Measurements from ENCODE around the gene TARS1. TPM values are rescaled to one million over a fixed set of nuclear protein-coding genes. Genes with fewer than 3 reads are reported as not detected.

Gene TARS1
- total RNA-seq, 4 donors from 2014 or later = 42.1 to 128 (median 99.1) TPM

DNA sequence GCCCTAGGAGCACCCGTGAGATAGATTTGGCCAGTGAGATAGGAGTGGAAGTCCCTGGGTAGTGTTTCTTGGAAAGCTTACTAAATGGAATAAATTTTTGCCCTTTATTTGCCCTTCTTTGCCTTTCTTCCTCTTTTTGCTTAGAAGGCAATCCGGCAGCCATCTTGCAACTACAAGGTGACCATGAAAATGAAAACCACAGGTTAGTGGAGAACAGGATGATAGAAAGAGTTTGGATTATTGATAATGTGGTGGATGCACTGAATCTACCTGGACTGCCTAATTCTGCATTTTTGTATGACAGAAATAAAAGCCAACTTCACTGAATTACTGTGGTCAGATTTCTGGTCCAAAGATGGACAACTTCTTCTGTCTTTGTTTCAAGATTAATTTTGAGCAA lies 33.2 kb downstream of the TARS1 start:
- no peak for ATAC-seq (ENCODE audit: low FRiP score)
- DNase-seq (ENCODE audit: low spot score) = no peak
- TF ChIP-seq CTCF (IDR thresholded peaks at IDR 0.05) = no peak

DNA sequence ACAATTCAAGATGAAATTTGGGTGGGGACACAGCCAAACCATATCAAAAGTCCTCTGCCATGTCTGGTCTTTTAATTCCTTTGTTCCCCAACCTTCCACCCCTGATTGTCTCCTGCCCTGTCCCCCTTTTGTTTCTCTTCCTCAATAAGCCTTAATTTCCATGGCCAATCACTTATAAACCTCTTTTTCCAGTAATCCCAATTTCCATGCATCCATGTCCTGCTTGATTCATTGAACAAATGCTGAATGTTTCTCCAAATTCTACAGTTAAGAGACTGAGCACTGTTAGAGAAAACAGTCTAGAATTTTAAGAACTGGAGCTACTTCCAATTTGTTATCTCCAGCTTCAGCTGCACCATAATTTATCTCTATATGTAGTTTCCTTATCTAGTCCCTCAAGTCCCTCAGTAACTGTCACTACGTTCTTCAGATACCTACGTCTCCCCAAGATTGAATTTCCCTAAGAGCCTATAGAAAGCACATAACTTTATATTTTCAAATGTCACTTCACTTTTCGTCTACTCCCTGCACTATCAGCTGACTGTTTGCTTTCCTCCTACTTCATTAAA lies 34.2 kb downstream of the TARS1 start:
- no peak for TF ChIP-seq CTCF (IDR thresholded peaks at IDR 0.05)
- no peak for ATAC-seq (ENCODE audit: low FRiP score)
- no peak for DNase-seq (ENCODE audit: low spot score)

GRCh38 chr5:33475706-33476105 lies 34.9 kb downstream of the TARS1 start:
- ATAC-seq (ENCODE audit: low FRiP score) = no peak

GRCh38 chr5:33476992-33477391 lies 36.2 kb downstream of the TARS1 start:
- ATAC-seq (ENCODE audit: low FRiP score) = no peak
- no peak for DNase-seq (ENCODE audit: low spot score)

More at GRCh38 chr5:33475706-33476105, 34.9 kb downstream of the TARS1 start:
- no peak for TF ChIP-seq CTCF (IDR thresholded peaks at IDR 0.05)
- DNase-seq (ENCODE audit: low spot score) = no peak

GRCh38 chr5:33477816-33478215 lies 37.1 kb downstream of the TARS1 start:
- no peak for ATAC-seq (ENCODE audit: low FRiP score)
- DNase-seq (ENCODE audit: low spot score) = no peak
- no peak for TF ChIP-seq CTCF (IDR thresholded peaks at IDR 0.05)

More at GRCh38 chr5:33476992-33477391, 36.2 kb downstream of the TARS1 start:
- no peak for TF ChIP-seq CTCF (IDR thresholded peaks at IDR 0.05)

- no peak for DNase-seq (ENCODE audit: low spot score)
- no peak for TF ChIP-seq CTCF (IDR thresholded peaks at IDR 0.05)
- ATAC-seq (ENCODE audit: low FRiP score) = no peak
Observed at GRCh38 chr5:33479311-33479710, 38.5 kb downstream of the TARS1 start.

GRCh38 chr5:33480876-33481275 lies 40.1 kb downstream of the TARS1 start:
- no peak for DNase-seq (ENCODE audit: low spot score)
- TF ChIP-seq CTCF (IDR thresholded peaks at IDR 0.05) = no peak
- ATAC-seq (ENCODE audit: low FRiP score) = no peak
